Measurements from ENCODE around the gene BAHCC1. TPM values are rescaled to one million over a fixed set of nuclear protein-coding genes. Genes with fewer than 3 reads are reported as not detected.

The BAHCC1 gene
- total RNA-seq, 2 donors from 2014 or later: 5.8 to 12.7 TPM

GRCh38 chr17:81385320-81386111, 9.7 kb upstream of the BAHCC1 start:
- no peaks in the 10 kb centered on the region for H3K9me3 ChIP-seq
- TF ChIP-seq CTCF (IDR thresholded peaks at IDR 0.05): no peak
- H3K4me1 ChIP-seq: peaks cover 0 to 36% of the 10 kb centered on the region in 2 donors
- H3K4me3 ChIP-seq: no peak overlapping the region
- H3K36me3 ChIP-seq: no peaks in the 10 kb centered on the region
- no peak for DNase-seq (ENCODE audit: low spot score)
- no peaks in the 10 kb centered on the region for H3K27me3 ChIP-seq
- H3K27ac ChIP-seq: peak overlapping the region; percentile 97 to 98

- H3K4me1 ChIP-seq: peaks cover 0 to 43% of the 10 kb centered on the region in 2 donors
- H3K9me3 ChIP-seq: no peaks in the 10 kb centered on the region
- TF ChIP-seq CTCF (IDR thresholded peaks at IDR 0.05): no peak
- peak overlapping the region; percentile 59 to 74 for H3K4me3 ChIP-seq
- no peaks in the 10 kb centered on the region for H3K36me3 ChIP-seq
- DNase-seq (ENCODE audit: low spot score): no peak
- peak overlapping the region; percentile 97 to 98 for H3K27ac ChIP-seq
- H3K27me3 ChIP-seq: no peaks in the 10 kb centered on the region
These were observed 9.1 kb upstream of the BAHCC1 start for GRCh38 chr17:81386141-81386645.

DNA sequence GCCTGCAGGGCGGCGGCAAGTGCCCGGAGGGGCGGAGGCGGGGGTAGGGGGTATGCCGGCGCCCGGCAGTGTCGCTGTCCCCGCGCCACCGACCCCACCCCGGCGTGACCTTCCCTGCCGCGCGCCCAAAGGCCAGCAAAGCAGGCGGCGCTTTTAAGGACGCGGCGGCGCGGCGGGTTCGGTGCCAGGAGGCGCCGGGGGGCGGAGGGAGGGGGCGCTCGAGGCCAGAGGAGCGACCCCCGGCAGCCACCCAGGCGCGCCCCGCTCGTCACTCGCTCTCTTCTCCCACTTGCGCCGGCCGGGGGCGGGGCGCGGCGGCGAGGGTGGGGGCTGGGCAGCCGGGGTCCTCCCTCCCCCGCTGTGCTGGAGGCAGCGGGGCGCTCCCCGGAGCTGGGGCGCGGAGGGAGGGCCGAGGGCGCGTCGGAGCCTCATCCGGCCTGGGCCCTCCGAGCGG, 8.6 kb upstream of the BAHCC1 start:
- Histone ChIP-seq H3K4me3 (peak overlapping the region; percentile 59 to 74), H3K27ac (peak overlapping the region; percentile 97 to 98), H3K4me1 (peaks cover 0 to 47% of the 10 kb centered on the region in 2 donors), H3K9me3 (no peaks in the 10 kb centered on the region), H3K36me3 (no peaks in the 10 kb centered on the region), H3K27me3 (no peaks in the 10 kb centered on the region)
- no peak for DNase-seq (ENCODE audit: low spot score)
- TF ChIP-seq CTCF (IDR thresholded peaks at IDR 0.05): peak in 1 of 2 donors; percentile 29

DNA sequence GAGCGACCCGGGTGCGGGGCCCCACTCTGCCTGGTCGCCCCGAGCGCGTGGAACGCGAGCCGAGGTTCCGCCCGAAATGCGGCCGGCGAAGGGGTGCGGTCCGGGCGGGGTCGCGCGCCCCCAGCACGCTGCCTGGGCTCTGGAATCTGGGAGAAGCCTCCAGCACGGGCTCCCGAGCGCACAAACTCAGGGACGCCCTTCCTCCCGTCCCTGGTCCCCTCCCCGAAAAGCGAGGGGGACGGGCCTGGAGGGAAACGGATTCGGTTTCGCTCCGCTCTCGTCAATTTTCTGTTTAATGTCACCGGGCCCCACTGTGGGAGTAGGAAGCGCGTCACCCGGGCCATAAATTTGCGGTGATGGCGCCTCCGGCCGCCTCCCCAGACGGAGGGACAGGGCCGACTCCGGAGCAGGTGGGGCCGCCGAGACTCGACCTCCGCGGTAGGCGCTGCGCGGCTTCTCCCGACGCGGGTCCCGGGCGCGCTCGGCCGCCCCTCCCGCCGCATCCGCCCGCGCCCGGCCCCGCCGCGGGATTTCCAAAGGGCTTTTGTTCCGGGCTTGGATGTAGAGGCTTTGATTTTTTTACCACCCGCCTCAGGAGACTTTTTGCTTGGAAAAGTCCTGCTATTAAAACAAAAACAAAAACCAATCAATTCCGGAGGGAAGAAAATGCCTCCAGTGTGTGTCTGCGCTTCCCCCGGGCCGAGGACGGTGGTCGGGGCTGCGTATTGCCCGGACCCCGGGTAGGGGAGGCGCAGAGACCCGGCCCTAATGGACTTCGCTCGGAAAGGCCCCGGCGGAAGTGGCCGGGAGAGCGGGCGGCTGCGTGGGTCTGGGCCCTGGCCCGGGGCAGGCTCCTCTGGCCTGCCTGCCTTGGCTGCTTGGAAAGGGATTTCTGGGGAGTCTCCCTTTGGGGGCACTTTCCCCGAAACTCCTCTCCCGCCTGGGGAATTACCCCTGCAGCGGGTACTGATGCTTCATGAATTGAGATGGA, 7.9 kb upstream of the BAHCC1 start:
- H3K4me3 ChIP-seq: peak overlapping the region; percentile 59 to 74
- no peak for TF ChIP-seq CTCF (IDR thresholded peaks at IDR 0.05)
- H3K9me3 ChIP-seq: no peaks in the 10 kb centered on the region
- peak overlapping the region; percentile 97 to 98 for H3K27ac ChIP-seq
- no peak for DNase-seq (ENCODE audit: low spot score)
- no peaks in the 10 kb centered on the region for H3K36me3 ChIP-seq
- H3K27me3 ChIP-seq: no peaks in the 10 kb centered on the region
- H3K4me1 ChIP-seq: peaks cover 0 to 55% of the 10 kb centered on the region in 2 donors

DNA sequence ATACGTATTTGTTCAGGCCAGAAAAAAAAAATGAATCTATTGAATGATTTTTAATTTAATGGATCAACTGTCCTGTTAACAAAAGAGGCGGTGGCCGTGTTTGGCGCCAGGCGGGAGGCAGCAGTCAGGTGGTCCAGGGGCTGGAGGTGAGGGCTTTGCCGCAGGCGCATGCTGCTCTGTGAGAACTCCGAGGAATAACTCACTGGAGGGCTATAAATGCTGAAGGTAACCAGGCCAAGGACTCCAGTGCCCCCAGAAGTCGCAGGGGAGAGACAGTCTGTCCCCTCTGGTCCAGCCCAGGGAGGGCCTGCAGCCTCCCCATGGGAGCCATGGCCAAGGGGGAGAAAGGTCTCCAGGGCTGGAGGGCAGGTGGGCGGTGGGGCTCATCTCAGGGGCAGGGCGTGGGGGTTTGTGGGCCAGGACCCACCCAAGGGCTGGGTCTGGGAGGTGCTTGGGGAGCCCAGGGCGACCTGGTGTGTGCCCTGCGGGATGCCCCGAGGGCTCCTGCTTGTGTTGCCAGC, 7.1 kb upstream of the BAHCC1 start:
- no peak for DNase-seq (ENCODE audit: low spot score)
- peaks cover 0 to 61% of the 10 kb centered on the region in 2 donors for H3K4me1 ChIP-seq
- H3K4me3 ChIP-seq: peak overlapping the region in 1 of 2 donors; percentile 74

More for the DNA sequence above, 7.1 kb upstream of the BAHCC1 start:
- TF ChIP-seq CTCF (IDR thresholded peaks at IDR 0.05): no peak
- Histone ChIP-seq H3K9me3 (no peaks in the 10 kb centered on the region), H3K36me3 (no peaks in the 10 kb centered on the region), H3K27ac (peak overlapping the region; percentile 97 to 98), H3K27me3 (no peaks in the 10 kb centered on the region)
